Immature natural killer cell (primary cell): ENCODE data around the gene SPTBN4. TPM values are rescaled to one million over a fixed set of nuclear protein-coding genes. Genes with fewer than 3 reads are reported as not detected.
A peak's percentile ranks its signal among the peaks of the same experiment; 100 is the strongest.
"Not testable (repeated sequence)": the region's sequence is repeated elsewhere in the genome, so short reads cannot be mapped to it uniquely, and the experiment has no call there.

Source experiments
- DNase-seq, 3 donors: peaks; one replicate each; pipeline ENCODE4 v3.0.0; 2022; ENCODE audit warnings: mixed read lengths in 1 of 3
- H3K27ac Mint-ChIP-seq, 6 donors: one replicate each; pipeline ENCODE4 v1.8.0; 2020; ENCODE audit warnings: mixed read lengths in 6 of 6, mild to moderate bottlenecking in 5 of 6, inconsistent platforms in 4 of 6, moderate library complexity in 3 of 6
- H3K27me3 Mint-ChIP-seq, 3 donors: one replicate each; pipeline ENCODE4 v1.8.0; 2020 to 2021; ENCODE audit warnings: low read depth in 3 of 3, mild to moderate bottlenecking in 3 of 3, mixed read lengths in 3 of 3, moderate library complexity in 3 of 3, inconsistent platforms in 1 of 3
- H3K36me3 Mint-ChIP-seq, 3 donors: one replicate each; pipeline ENCODE4 v1.8.0; 2020; ENCODE audit warnings: mixed read lengths in 3 of 3, inconsistent platforms in 2 of 3, mild to moderate bottlenecking in 2 of 3
- H3K4me1 Mint-ChIP-seq, 2 donors: one replicate each; pipeline ENCODE4 v1.8.0; 2020; ENCODE audit warnings: inconsistent platforms in 2 of 2, mild to moderate bottlenecking in 2 of 2, mixed read lengths in 2 of 2, moderate library complexity in 1 of 2
- H3K4me3 Mint-ChIP-seq, 5 donors: one replicate each; pipeline ENCODE4 v1.8.0; 2020; ENCODE audit warnings: mild to moderate bottlenecking in 5 of 5, mixed read lengths in 5 of 5, inconsistent platforms in 3 of 5, moderate library complexity in 3 of 5
- H3K9me3 Mint-ChIP-seq, 6 donors: one replicate each; pipeline ENCODE4 v1.8.0; 2020; ENCODE audit warnings: mild to moderate bottlenecking in 6 of 6, mixed read lengths in 6 of 6, inconsistent platforms in 4 of 6, moderate library complexity in 3 of 6
- polyA plus RNA-seq, 3 donors: library from polyadenylated mRNA; unstranded; fragments of 300-500 nt; fragmentation: Illumina TruSeq; gene quantifications; one replicate each; pipeline ENCODE4 v1.2.3, GENCODE V29; 2021

The SPTBN4 gene
- polyA plus RNA-seq, 3 donors from 2014 or later, result 0.26 TPM; not detected in 2

DNA sequence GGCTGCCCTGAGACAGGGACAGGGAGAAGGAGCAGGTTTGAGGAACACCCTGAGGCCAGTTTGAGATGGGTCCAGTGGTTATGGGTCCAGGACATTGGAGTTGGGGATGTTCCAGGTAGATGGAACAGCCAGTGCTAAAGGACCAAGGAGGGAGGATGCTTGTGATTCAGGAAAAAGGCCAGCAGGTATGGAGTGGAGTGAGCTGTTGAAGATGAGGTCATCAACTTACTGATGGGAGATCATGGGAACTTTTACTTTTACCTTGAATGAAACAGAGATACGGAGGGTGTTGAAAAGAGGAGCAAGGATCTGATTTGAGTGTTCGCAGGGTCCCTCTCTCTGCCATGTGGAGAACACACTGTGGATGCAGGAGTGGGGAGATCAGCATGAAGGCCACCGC is 25.5 kb downstream of the SPTBN4 start:
- Mint-ChIP-seq H3K27me3 (peaks cover 5 to 13% (median 7%) of the 10 kb centered on the region in 3 donors), H3K4me3 (no peak overlapping the region), H3K9me3 (no peaks in the 10 kb centered on the region), H3K36me3 (peaks cover 0 to 3% (median 0%) of the 10 kb centered on the region in 3 donors), H3K4me1 (peaks cover 6 to 7% of the 10 kb centered on the region in 2 donors), H3K27ac (peak overlapping the region in 1 of 6 donors; percentile 41)
- no peak for DNase-seq

DNA sequence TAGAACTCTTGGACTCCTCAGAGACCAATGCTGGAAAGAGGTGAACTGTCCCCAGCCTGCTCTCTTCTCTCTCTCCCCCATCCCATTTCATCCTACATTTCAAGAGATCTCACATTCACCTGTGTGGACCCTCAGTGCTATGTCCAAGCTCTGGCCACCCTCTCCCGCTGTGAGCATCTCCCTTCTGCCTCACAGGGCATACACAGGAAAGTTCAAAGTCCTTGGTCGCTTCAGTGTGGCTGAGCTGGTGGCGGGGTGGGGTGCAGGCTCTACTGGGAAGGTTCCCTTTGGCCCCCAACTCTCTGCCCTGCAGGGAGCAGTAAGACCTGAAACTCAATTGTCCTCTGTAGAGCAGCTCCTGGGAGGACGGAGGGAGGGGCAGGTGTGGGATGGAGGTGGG is 27.0 kb downstream of the SPTBN4 start:
- no peak overlapping the region for H3K27ac Mint-ChIP-seq
- peaks cover 0 to 3% (median 0%) of the 10 kb centered on the region in 3 donors for H3K36me3 Mint-ChIP-seq
- H3K4me1 Mint-ChIP-seq, result no peaks in the 10 kb centered on the region
- no peak for DNase-seq
- H3K27me3 Mint-ChIP-seq, result peaks cover 2 to 16% (median 4%) of the 10 kb centered on the region in 3 donors
- H3K4me3 Mint-ChIP-seq, result no peak overlapping the region
- H3K9me3 Mint-ChIP-seq, result no peaks in the 10 kb centered on the region

DNA sequence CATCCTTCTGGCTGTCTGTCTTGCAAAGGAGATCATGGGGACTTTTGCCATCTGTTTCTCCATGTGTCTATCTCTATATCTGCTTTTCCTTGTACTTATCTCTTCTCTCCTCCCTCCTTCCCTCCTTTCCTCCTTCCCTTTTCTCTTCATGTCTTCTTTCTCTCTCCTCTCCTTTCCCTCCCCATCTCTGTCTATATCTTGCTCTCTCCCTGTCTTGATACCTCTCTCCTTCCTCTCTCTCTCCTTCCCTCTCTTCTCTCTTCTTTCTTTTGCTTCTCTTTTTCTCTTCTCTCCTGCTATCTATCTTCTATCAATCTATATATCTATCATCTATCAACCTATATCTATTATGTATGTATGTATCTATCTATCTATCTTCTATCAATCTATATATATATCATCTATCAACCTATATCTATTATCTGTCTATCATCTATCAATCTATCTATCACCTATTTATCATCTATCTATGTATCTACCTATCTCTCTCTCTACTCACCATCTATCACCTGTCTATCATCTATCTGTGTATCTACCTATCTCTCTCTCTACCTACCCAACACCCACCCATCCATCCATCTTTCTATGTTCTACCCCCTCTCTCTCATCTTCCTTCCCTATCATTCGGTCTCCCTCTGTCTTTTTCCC is 27.5 kb downstream of the SPTBN4 start:
- Mint-ChIP-seq H3K27me3 (peaks cover 2 to 16% (median 4%) of the 10 kb centered on the region in 3 donors), H3K27ac (peak overlapping the region in 2 of 6 donors; percentile 6 to 7), H3K36me3 (peaks cover 0 to 3% (median 0%) of the 10 kb centered on the region in 3 donors)

DNA sequence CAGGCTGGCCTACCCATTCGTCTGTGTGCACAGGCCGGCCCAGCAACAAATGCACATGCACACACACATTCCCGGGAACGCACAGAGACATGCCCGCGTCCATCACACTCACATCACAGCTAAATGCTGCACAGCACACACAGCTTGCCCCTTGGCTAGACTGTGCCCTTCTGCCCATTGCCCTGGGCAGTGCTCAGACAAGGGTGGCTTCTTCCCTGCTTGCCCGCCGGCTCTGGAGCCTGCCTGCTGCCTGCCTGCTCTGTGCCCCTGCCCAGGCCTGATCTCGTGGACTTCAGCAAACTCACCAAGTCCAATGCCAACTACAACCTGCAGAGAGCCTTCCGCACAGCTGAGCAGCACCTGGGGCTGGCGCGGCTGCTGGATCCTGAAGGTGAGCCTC is 30.4 kb downstream of the SPTBN4 start:
- Mint-ChIP-seq H3K4me1 (no peaks in the 10 kb centered on the region), H3K9me3 (no peaks in the 10 kb centered on the region), H3K27me3 (peaks cover 3 to 19% (median 4%) of the 10 kb centered on the region in 3 donors), H3K36me3 (no peaks in the 10 kb centered on the region), H3K4me3 (no peak overlapping the region), H3K27ac (no peak overlapping the region)
- no peak for DNase-seq

More for the DNA sequence above, 27.5 kb downstream of the SPTBN4 start:
- no peaks in the 10 kb centered on the region for H3K9me3 Mint-ChIP-seq
- H3K4me1 Mint-ChIP-seq, result no peaks in the 10 kb centered on the region
- no peak overlapping the region for H3K4me3 Mint-ChIP-seq
- DNase-seq, result no peak

DNA sequence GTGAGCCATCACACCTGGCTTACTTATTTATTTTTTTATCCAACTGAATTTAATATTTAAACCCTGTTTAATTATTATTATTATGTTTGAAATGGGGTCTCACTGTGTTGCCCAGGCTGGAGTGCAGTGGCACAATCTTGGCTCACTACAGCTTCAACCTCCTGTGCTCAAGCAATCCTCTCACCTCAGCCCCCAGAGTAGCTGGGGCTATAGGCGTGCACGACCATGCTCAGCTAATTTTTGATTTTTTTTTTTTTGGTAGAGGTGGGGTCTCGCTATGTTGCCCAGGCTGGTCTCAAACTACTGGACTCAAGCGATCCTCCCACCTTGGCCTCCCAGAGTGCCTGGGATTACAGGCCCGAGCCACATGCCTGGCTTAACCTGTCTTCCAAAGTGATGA is 32.5 kb downstream of the SPTBN4 start:
- H3K27me3 Mint-ChIP-seq, result peaks cover 2 to 26% (median 6%) of the 10 kb centered on the region in 3 donors
- H3K9me3 Mint-ChIP-seq, result peaks cover 0 to 2% (median 0%) of the 10 kb centered on the region in 6 donors
- no peak overlapping the region for H3K4me3 Mint-ChIP-seq
- no peaks in the 10 kb centered on the region for H3K36me3 Mint-ChIP-seq
- no peak overlapping the region for H3K27ac Mint-ChIP-seq
- DNase-seq, result no peak
- no peaks in the 10 kb centered on the region for H3K4me1 Mint-ChIP-seq

DNA sequence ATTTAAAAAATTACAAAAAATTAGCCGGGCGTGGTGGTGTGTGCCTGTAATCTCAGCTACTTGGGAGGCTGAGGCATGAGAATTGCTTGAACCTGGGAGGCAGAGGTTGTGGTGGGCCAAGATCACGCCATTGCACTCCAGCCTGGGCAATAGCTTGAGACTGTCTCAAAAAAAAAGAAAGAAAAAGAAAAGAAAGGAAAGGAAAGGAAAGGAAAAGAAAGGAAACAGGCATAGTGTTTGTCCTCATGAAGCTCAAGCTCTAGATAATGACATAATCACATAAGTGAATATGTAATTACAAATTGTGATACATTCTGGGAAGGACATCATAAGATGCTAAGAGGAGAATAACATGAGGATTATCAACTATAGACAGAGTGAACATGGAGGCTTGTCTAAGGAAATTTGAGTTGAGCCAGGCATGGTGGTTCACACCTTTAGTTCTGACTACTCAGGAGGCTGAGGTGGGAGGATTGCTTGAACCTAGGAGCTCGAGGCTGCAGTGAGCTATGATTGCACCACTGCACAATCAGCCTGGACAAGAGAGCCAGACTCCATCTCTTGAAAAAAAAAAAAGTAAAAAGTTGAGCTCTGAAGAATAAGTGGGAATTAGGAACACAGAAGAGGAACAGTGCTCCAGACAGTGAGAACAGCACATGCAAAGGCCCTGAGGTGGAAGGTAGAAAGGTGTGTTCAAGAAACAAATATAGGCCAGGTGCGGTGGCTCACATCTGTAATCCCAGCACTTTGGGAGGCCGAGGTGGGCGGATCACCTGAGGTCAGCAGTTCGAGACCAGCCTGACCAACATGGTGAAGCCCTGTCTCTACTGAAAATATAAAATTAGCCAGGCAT is 34.1 kb downstream of the SPTBN4 start:
- not testable (repeated sequence) for H3K36me3 Mint-ChIP-seq, H3K27ac Mint-ChIP-seq, DNase-seq, H3K4me1 Mint-ChIP-seq, H3K9me3 Mint-ChIP-seq, H3K4me3 Mint-ChIP-seq
- peaks cover 5 to 26% (median 6%) of the 10 kb centered on the region in 3 donors for H3K27me3 Mint-ChIP-seq

DNA sequence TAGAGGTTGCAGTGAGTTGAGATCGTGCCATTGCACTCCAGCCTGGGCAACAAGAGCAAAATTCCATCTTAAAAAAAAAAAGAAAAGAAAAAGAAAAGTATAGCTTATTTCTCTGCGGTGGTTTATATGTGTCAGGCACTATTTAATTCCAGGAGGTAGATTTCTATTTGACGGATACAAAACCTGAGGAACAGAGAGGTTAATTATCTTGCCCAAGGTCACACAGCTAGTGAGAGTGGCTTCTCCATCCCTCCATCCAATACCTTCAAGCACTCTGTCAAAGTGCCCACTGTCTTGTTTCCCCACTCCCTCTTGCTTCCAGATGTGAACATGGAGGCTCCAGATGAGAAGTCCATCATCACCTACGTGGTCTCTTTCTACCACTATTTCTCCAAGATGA is 34.8 kb downstream of the SPTBN4 start:
- no peaks in the 10 kb centered on the region for H3K4me1 Mint-ChIP-seq
- H3K9me3 Mint-ChIP-seq, result peaks cover 0 to 3% (median 0%) of the 10 kb centered on the region in 6 donors
- no peak overlapping the region for H3K27ac Mint-ChIP-seq
- H3K4me3 Mint-ChIP-seq, result no peak overlapping the region
- H3K36me3 Mint-ChIP-seq, result peaks cover 0 to 4% (median 0%) of the 10 kb centered on the region in 3 donors
- peaks cover 5 to 27% (median 6%) of the 10 kb centered on the region in 3 donors for H3K27me3 Mint-ChIP-seq
- DNase-seq, result no peak

DNA sequence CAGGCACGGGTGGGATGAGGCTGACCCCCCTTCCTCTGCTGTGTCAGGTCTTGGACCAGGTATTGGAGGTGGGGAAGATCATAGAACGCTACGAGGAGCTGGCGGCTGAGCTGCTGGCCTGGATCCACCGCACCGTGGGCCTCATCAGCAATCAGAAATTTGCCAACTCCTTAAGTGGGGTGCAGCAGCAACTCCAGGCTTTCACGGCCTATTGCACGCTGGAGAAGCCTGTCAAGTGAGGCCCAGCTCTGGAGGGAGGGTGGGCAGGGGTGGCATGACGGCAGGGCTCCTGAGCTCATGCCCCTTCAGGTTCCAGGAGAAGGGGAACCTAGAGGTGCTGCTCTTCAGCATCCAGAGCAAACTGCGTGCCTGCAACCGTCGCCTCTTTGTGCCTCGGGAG is 35.3 kb downstream of the SPTBN4 start:
- peaks cover 5 to 27% (median 6%) of the 10 kb centered on the region in 3 donors for H3K27me3 Mint-ChIP-seq
- H3K27ac Mint-ChIP-seq, result no peak overlapping the region
- H3K36me3 Mint-ChIP-seq, result peaks cover 0 to 4% (median 0%) of the 10 kb centered on the region in 3 donors
- no peaks in the 10 kb centered on the region for H3K4me1 Mint-ChIP-seq
- DNase-seq, result no peak
- peaks cover 0 to 3% (median 0%) of the 10 kb centered on the region in 6 donors for H3K9me3 Mint-ChIP-seq
- H3K4me3 Mint-ChIP-seq, result no peak overlapping the region

DNA sequence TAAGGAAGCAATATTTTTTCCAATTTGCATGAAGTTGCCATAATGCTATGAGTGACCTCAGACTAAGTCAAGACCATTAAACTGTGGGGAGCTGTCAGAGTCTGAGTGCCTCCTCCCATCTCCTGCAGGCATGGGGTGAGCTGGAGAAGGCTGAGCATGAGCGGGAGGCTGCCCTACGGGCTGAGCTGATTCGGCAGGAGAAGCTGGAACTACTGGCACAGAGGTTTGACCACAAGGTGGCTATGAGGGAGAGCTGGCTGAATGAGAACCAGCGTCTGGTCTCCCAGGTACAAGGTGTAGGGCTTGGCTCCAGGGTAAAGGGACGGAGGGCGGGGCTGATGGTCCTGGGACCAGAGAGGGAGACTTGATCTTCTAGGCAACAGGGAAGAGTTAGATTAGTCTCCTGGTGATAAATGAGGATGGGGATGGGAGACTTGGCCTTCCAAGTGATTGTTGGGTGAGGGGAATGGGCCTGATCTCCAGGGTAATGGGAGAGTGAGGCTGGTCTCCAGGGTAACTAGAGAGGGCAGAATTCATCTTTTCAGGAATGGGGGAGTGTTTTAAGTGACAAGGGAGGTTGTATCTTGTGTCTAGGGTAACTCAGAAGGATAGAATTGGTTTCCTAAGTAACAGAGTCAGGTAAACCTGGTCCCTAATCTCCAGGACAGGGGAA is 36.0 kb downstream of the SPTBN4 start:
- peaks cover 5 to 25% (median 6%) of the 10 kb centered on the region in 3 donors for H3K27me3 Mint-ChIP-seq
- peak overlapping the region in 1 of 6 donors; percentile 45 for H3K27ac Mint-ChIP-seq
- H3K9me3 Mint-ChIP-seq, result peaks cover 0 to 3% (median 0%) of the 10 kb centered on the region in 6 donors
- H3K4me3 Mint-ChIP-seq, result no peak overlapping the region
- H3K4me1 Mint-ChIP-seq, result no peaks in the 10 kb centered on the region
- H3K36me3 Mint-ChIP-seq, result peaks cover 0 to 4% (median 0%) of the 10 kb centered on the region in 3 donors
- DNase-seq, result no peak

DNA sequence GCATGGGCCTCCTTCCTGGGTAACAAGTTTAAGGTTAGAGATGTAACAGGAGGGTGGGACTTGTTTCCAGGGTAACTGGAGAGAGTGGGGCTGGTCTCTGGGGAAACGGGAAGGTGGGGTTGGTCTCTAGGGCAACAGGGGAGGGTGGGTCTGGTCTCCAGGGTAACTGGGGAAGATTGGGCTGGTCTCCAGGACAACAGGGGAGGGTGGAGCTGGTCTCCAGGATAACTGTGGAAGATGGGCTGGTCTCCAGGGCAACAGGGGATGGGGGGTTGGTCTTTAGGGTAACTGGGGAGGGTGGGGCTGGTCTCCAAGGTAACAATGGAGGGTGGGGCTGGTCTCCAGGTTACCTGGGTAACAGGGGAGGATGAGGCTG is 36.5 kb downstream of the SPTBN4 start:
- H3K4me3 Mint-ChIP-seq, result no peak overlapping the region
- H3K4me1 Mint-ChIP-seq, result no peaks in the 10 kb centered on the region
- peaks cover 6 to 23% (median 6%) of the 10 kb centered on the region in 3 donors for H3K27me3 Mint-ChIP-seq
- no peak overlapping the region for H3K27ac Mint-ChIP-seq
- H3K36me3 Mint-ChIP-seq, result peaks cover 0 to 4% (median 0%) of the 10 kb centered on the region in 3 donors
- H3K9me3 Mint-ChIP-seq, result peaks cover 0 to 3% (median 0%) of the 10 kb centered on the region in 6 donors
- no peak for DNase-seq

DNA sequence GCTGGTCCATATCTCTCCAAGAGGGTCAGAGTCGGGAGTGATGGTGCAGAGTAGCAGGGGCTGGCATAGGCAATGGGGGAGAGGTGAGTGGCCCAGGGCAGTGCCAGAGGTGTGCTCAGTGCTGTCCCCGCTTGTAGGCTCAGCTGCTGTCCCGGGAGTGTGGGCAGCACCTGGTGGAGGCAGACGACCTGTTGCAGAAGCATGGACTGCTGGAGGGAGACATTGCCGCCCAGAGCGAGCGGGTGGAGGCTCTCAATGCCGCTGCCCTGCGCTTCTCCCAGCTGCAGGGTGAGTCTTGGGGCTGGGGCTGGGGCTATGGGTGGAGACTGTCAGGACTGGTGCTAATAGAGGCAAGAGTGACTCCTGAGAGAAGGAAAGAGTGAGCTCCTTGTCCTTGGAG is 39.3 kb downstream of the SPTBN4 start:
- no peak overlapping the region for H3K4me3 Mint-ChIP-seq
- no peaks in the 10 kb centered on the region for H3K4me1 Mint-ChIP-seq
- H3K36me3 Mint-ChIP-seq, result peaks cover 0 to 4% (median 0%) of the 10 kb centered on the region in 3 donors
- peak overlapping the region in 1 of 6 donors; percentile 1 for H3K27ac Mint-ChIP-seq
- peaks cover 0 to 3% (median 0%) of the 10 kb centered on the region in 6 donors for H3K9me3 Mint-ChIP-seq
- H3K27me3 Mint-ChIP-seq, result peaks cover 8 to 27% (median 13%) of the 10 kb centered on the region in 3 donors
- no peak for DNase-seq

DNA sequence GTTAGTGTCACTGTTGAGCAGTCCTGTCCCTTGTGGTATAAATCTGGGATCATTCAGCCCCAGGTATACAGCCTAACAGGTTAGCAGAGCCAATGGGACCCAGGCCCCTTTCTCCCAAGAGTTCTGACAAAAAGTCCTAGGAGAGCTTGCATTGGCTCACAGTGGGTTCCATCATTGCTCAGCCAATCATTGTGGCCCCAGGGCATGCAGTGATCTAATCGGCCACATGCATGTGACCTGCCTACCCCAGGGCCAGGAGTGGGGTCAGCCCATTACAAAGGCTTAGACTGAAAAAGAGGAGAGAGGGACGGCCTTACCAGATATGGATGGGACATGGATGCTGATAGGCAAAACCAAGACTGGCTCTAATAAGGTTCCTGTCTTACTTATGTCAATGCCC is 41.1 kb downstream of the SPTBN4 start:
- Mint-ChIP-seq H3K4me1 (no peaks in the 10 kb centered on the region), H3K36me3 (peaks cover 0 to 4% (median 0%) of the 10 kb centered on the region in 3 donors), H3K4me3 (no peak overlapping the region), H3K27me3 (peaks cover 9 to 31% (median 18%) of the 10 kb centered on the region in 3 donors), H3K9me3 (peaks cover 0 to 3% (median 0%) of the 10 kb centered on the region in 6 donors), H3K27ac (no peak overlapping the region)
- no peak for DNase-seq

DNA sequence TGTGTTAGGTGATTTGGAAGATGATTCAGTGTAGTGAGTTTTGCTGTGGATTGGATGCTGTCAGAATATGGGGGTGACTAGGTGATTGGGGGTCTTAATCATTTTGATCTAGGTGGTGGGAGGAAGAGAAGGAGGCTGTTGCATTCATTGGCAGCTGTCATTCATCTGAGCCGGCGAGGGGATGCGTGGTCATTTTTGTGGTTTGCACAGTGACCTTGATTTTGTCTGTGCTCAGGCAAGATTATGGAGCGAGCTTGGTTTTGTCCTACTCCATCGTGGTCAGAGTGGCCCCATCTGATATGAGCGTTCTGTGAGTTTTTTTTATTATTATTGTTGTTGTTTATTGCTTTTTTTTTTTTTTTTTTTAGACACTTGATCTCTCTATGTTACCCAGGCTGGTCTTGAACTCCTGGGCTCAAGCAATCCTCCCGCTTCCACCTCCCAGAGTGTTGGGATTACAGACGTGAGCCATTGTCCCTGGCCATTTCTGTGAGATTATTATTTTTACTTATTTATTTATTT is 42.0 kb downstream of the SPTBN4 start:
- peaks cover 9 to 34% (median 18%) of the 10 kb centered on the region in 3 donors for H3K27me3 Mint-ChIP-seq
- peaks cover 0 to 4% (median 0%) of the 10 kb centered on the region in 3 donors for H3K36me3 Mint-ChIP-seq
- no peaks in the 10 kb centered on the region for H3K4me1 Mint-ChIP-seq
- no peak overlapping the region for H3K27ac Mint-ChIP-seq
- H3K4me3 Mint-ChIP-seq, result no peak overlapping the region
- no peak for DNase-seq
- peaks cover 0 to 2% (median 0%) of the 10 kb centered on the region in 6 donors for H3K9me3 Mint-ChIP-seq
